Thyroid gland (tissue), 4 donors: ENCODE measurements around the gene KRT85.

Experiments
- CTCF ChIP-seq, 6 experiments: fragments of 200-600 bp in 3 of 6; fragments of 450-650 bp in 3 of 6; sonication (generic) in 3 of 6; IDR thresholded peaks; one replicate each; pipeline ENCODE4 v1.5.1; 2016 to 2019; ENCODE audit warnings: antibody characterized with exemption in 6 of 6, mild to moderate bottlenecking in 2 of 6, inconsistent platforms in 1 of 6, moderate library complexity in 1 of 6
- POLR2A ChIP-seq, 2 donors: fragments of 450-650 bp; IDR thresholded peaks; one replicate each; pipeline ENCODE4 v1.6.1; 2017; ENCODE audit warnings: antibody characterized with exemption in 2 of 2, mild to moderate bottlenecking in 2 of 2, moderate library complexity in 1 of 2

- no peak for TF ChIP-seq CTCF (IDR thresholded peaks at IDR 0.05)
- TF ChIP-seq POLR2A (IDR thresholded peaks at IDR 0.05) = no peak
These were observed 6.5 kb downstream of the KRT85 start for GRCh38 chr12:52360663-52361271.
